ENCODE data around the gene MYL12A.

MYL12A gene

DNA sequence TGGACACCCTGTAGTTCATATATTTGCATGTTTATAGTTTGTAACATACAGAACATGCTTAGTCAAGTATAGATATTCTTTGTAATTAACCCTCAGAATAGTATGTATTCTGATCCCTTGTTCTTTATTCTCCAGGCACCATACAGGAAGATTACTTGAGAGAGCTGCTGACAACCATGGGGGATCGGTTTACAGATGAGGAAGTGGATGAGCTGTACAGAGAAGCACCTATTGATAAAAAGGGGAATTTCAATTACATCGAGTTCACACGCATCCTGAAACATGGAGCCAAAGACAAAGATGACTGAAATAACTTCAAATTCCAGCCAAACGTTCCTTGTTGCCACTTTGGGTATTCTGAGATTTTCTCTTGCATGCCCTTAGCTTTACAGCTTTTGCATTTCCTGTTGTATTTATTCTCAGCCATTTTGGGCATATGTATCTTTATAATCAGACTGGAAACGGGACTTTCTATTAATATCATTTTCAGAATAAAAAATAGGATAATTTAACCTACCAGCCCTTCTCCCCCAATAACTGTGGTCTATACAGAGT, 8.1 kb downstream of the MYL12A start:
- no peak for ATAC-seq
- TF ChIP-seq TSHZ2 (CRISPR knock-in tag; IDR thresholded peaks at IDR 0.05) (no peak), SNAI2 (CRISPR knock-in tag; IDR thresholded peaks at IDR 0.05) (no peak), RARB (CRISPR knock-in tag; IDR thresholded peaks at IDR 0.05) (no peak), ZFP3 (CRISPR knock-in tag; IDR thresholded peaks at IDR 0.05) (no peak), ZNF70 (CRISPR knock-in tag; IDR thresholded peaks at IDR 0.05) (no peak), PATZ1 (CRISPR knock-in tag; IDR thresholded peaks at IDR 0.05; ENCODE audit: borderline replicate concordance) (no peak), ESRRG (CRISPR knock-in tag; IDR thresholded peaks at IDR 0.05) (no peak), CSDC2 (CRISPR knock-in tag; IDR thresholded peaks at IDR 0.05) (no peak), TCF4 (CRISPR knock-in tag; IDR thresholded peaks at IDR 0.05; ENCODE audit: borderline replicate concordance) (no peak), TOX (CRISPR knock-in tag; IDR thresholded peaks at IDR 0.05; ENCODE audit: borderline replicate concordance) (no peak), OSR1 (CRISPR knock-in tag; IDR thresholded peaks at IDR 0.05) (no peak), ZC3H10 (CRISPR knock-in tag; IDR thresholded peaks at IDR 0.05) (no peak), ZNF565 (CRISPR knock-in tag; conservative IDR thresholded peaks at IDR 0.05; ENCODE audit: low read depth) (no peak), ZFP30 (CRISPR knock-in tag; IDR thresholded peaks at IDR 0.05) (no peak), ISL1 (CRISPR knock-in tag; IDR thresholded peaks at IDR 0.05) (no peak)
- TF ChIP-seq, protein P1, sequence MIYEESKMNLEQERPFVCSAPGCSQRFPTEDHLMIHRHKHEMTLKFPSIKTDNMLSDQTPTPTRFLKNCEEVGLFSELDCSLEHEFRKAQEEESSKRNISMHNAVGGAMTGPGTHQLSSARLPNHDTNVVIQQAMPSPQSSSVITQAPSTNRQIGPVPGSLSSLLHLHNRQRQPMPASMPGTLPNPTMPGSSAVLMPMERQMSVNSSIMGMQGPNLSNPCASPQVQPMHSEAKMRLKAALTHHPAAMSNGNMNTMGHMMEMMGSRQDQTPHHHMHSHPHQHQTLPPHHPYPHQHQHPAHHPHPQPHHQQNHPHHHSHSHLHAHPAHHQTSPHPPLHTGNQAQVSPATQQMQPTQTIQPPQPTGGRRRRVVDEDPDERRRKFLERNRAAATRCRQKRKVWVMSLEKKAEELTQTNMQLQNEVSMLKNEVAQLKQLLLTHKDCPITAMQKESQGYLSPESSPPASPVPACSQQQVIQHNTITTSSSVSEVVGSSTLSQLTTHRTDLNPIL (CRISPR knock-in tag; IDR thresholded peaks at IDR 0.05; ENCODE audit: low read depth): no peak
- TF ChIP-seq, protein P2, sequence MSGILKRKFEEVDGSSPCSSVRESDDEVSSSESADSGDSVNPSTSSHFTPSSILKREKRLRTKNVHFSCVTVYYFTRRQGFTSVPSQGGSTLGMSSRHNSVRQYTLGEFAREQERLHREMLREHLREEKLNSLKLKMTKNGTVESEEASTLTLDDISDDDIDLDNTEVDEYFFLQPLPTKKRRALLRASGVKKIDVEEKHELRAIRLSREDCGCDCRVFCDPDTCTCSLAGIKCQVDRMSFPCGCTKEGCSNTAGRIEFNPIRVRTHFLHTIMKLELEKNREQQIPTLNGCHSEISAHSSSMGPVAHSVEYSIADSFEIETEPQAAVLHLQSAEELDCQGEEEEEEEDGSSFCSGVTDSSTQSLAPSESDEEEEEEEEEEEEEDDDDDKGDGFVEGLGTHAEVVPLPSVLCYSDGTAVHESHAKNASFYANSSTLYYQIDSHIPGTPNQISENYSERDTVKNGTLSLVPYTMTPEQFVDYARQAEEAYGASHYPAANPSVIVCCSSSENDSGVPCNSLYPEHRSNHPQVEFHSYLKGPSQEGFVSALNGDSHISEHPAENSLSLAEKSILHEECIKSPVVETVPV (CRISPR knock-in tag; IDR thresholded peaks at IDR 0.05): no peak

DNA sequence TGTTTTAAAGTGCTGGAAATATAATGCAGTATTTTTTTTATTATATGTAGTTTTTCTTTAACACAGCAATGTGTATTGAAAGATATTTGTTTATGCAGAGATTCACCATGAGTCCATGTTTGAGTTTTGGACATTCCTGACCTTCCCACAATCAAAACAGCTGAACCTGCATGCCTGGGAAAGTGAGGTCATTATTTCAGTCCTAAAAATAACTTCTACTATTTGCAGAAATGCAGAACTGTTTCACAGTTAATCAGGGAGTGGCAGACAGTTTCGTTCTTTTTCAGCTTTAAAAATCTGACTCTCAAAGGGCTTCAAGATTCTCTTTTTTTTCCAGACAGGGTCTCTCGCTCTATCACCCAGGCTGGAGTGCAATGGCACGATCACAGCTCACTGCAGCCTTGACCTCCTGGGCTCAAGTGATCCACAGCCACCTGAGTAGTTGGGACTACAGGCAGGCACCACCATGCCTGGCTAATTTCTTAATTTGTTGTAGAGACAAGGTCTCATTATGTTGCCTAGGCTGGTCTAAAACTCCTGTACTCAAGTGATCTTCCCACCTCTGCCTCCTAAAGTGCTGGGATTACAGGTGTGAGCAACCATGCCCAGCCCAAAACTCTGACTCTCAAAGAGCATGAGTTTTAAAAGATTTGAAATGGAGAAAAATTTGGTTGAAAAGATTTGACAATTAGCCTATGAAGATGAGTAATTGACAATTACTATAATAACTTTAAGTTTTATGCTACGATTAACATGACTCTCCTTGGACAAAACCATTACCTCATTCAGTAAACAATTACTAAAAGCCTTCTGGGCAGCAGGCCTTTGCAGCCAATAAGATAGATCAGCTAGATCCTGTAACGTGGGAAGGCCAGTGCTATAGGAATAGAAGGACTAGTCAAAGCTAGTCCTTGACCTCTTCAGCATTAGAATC, 9.4 kb downstream of the MYL12A start:
- ATAC-seq: no peak
- no peak for TF ChIP-seq ESRRG (CRISPR knock-in tag; IDR thresholded peaks at IDR 0.05)
- no peak for TF ChIP-seq GLIS3 (CRISPR knock-in tag; IDR thresholded peaks at IDR 0.05)
- TF ChIP-seq, protein P1 (CRISPR knock-in tag; IDR thresholded peaks at IDR 0.05; ENCODE audit: low read depth): peak; percentile 57; the same call in 1 of the 2 replicates
- TF ChIP-seq ZC3H10 (CRISPR knock-in tag; IDR thresholded peaks at IDR 0.05): peak; percentile 31; the same call in 1 of the 2 replicates

DNA sequence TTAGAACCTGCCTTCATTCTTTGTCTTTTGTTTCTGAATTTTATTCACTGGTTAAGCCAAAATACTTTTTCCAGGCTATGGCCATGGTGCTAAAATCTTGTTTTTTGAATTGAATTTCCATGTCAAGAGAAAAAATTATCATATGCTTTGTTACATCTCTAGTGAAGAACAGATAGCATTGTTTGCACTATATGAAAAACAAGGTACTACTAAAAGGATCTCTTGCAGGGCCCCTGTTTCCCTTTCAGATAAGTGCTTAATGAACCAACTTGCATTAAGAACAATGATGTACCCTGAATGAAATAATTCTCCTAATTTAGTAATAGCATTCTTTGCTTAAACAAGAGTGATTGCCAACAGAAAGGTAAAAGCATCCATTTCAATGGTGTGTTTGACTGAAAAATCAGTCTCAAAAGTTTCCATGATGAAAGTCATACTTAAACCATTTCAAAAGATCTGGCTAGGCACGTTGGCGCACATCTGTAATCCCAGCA, 10.1 kb downstream of the MYL12A start:
- TF ChIP-seq ZC3H10 (CRISPR knock-in tag; IDR thresholded peaks at IDR 0.05): 0 out of 2 replicates have a peak, but pooled peaks have one; percentile 1
- no peak for TF ChIP-seq GLIS3 (CRISPR knock-in tag; IDR thresholded peaks at IDR 0.05)
- ATAC-seq: no peak
